Stimulated activated CD4-positive, alpha-beta T cell treated with anti-CD3 and anti-CD28 coated beads, Interleukin-4, amount 100 ng/mL, for 48 hours (primary cell): ENCODE results near the gene RUNX1.
"Not testable (repeated sequence)": the region's sequence is repeated elsewhere in the genome, so short reads cannot be mapped to it uniquely, and the experiment has no call there.

ENCODE experiments used
- DNase-seq, 2 donors: peaks; one replicate each; pipeline ENCODE4 v3.0.0-alpha.2; 2020; ENCODE audit warnings: low read depth in 2 of 2

Gene RUNX1

DNA sequence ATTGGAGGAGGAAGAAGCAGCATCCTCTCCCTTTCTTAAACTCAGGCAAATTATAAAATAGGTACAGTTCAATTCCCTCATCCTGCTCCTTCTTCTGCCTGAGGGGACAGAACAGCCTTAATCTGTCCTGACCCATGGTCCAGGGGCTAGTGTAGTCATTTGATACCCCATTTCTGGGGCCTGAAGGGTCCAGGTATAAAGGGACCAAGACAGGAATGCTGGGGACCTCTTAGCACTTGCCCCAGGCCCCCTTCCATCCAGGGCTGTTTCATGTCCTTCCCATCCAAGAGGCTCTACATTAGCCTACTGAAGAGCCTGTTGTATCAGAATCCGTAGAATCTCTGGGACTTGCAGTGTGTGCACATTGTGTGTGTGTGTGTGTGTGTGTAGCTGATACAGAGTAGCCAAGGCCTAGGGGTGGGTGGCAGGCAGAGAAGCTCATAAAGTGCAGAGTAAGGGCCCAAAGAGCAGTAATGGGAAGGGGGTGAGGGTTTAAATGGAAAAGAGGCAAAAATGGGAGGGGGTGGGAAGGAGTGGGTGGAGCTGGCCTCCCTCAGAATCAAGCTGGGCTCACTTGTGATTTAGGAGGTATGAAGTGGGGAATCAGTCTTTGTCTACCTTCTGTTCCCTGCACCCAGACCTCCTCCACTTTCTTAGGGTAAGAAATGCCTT, 32.4 kb downstream of the RUNX1 start:
- no peak for DNase-seq

DNA sequence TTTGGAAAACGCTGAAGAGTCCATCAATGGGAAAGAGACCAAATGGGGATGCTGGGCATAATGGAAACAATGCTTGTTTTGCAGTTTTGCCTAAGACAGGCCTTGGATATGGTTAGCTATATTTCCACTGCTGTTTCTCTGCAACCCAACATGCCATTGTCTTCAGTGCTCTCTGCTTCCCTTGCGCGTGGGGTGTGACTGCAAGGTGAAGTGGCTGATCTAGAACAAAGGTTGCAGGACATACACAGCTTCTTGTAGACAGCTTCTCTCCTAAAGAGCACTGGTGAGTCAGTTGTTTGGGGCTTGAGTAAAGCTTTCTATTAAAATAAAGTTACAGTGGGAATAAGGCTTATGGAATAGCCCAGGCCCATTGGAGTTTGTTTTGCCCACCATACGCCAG, 33.0 kb downstream of the RUNX1 start:
- DNase-seq, result no peak

DNA sequence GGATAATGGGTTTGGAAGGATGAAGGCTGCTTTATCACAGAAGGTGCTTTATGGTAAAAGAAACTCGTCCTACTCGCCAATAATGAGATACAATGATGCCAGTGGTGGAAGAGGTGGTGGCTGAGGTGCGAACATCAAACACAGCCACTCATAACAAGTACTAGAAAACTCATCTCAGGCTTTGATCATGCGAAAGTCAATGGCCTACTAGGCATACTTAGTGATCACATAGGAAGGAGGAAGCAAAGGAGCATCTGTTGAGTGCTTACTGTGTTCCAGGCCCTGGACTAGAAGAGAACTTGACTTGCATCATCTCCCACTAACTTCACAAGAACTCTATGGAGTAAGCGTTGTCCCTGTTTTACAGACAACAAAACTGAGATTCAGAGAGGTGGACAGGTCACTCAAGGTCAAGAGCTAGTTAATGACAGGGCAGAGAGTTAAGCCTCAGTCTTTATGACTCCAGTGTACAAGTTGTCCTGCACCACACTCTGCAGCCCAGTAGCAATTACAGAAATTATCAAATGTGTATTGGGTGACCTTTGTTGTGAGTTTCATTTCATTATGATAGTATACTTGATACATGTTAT, 33.6 kb downstream of the RUNX1 start:
- DNase-seq, result no peak

DNA sequence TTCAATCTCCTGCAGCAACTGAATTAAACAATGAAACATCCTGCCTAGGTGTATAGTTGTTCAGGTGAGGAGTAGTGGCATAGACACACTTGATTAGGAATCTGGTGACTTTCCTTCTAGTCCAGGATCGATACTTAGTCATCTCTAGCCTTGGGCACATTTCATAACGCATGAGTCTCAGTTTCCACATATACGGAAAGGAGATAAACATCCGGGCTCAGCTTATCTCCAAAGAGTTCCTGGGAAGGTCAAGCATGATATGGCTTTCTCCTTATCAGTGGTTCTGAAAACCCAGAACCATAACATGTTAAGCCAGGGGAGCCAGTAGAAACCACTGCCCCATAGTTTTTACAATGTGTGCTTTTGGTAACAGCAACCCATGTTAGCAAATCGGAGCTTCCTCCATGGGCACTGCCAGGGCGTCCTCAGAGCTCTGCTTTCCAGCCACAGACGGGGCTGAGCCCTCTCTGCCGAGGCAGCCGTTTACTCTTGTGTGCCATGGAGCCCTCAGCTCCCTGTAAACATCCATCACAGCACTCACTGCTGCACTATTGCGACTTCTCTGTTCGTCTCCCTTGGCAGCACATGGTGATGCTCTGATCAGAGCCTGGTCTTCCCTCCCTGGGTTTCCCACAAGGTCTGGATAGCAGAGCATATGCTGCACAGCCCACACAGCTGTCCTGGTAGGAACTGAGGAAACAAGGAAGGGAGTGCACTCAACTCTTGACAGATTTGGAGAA, 34.6 kb downstream of the RUNX1 start:
- DNase-seq, result no peak

DNA sequence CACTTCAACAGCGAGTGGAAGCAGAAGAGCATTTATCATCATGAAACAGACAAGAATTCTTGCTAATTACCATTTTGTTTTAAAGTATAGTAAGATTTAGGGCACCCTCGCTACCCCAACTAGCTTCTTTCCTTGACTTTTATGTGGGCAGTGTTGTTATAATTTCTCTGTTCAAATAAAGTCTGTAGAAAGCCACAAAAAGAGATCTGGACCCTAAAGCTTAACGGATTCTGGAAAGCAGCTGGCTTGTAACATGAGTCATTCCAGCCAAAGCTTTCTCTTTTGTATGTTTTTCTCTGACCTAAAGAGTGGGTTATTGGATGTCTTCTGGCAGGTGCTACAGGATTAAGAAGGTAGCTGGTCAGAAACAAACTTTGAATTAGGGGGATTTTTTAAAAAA, 37.4 kb downstream of the RUNX1 start:
- DNase-seq, result no peak

DNA sequence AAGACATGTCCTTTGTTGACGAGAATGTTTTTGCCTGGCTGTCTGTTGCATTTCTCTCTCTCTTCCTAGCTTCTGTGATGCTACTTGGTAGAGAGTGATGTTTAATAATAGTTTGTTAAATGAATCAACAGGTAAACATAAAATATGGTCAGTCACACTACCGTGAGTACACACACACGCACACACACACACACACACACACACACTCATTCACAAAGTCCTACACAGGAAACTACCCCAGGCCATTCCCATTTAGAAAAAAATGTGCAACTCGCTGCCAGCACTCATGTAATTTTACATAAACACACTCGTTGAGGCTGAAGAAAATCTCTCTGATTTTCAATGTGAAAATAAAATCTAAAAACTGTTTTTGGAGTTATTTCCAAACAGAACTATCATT, 38.7 kb downstream of the RUNX1 start:
- DNase-seq, result no peak

DNA sequence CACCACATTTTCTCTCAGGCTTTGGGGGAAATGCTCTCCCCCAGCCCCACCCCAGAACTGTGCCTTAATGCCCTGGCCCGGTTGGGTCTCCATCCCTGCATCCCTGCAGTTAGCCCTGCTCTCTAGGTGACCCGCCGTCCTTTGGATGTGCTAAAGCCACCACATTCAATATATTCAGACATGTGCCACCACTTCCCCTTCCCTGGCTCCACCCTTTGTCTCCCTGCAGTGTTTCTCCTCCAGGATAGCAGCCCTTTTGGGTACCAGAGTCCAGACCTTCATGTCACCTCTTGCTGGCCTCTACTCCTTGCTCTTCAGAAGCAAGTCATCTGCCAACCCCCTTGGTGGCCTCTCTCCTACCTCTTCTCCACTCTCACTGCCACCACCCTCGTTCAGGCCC, 41.8 kb downstream of the RUNX1 start:
- no peak for DNase-seq

DNA sequence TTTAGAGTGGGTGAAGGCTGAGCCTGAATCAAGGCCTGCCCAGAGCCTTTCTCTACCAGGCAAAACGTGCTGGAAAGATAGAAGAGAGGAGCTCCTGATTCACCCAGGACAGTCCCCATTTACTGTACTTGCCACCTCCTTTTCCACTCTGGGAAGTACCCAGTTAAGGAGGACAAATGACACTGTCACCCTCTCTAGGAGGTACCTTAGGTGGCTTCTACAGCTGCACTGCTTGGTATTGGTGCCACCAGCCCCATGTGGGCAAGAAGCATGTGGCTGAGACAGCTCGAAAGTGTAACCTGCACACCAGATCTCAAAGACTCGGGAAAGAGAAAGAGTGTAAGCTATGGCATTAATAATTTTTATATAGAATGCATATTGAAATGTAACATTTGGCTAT, 42.3 kb downstream of the RUNX1 start:
- DNase-seq, result no peak

DNA sequence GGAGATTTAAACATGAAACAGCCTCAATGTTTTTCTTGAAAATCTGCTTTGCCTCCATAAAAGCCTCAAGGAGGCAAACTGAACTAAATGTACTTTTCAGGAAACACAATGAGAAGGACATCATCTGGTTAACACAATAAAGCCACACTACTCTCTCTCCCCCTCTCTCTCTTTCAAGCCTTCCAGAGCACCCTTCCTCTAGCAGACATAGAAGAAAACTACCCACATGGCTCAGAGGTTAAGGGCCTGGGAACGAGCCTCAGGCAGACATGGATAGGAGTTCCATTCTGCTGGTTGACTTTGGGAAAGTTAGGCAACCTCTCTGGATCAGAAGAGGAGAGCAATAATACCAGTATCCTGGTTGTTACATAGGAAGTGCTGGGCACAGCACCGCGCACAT, 42.9 kb downstream of the RUNX1 start:
- no peak for DNase-seq

DNA sequence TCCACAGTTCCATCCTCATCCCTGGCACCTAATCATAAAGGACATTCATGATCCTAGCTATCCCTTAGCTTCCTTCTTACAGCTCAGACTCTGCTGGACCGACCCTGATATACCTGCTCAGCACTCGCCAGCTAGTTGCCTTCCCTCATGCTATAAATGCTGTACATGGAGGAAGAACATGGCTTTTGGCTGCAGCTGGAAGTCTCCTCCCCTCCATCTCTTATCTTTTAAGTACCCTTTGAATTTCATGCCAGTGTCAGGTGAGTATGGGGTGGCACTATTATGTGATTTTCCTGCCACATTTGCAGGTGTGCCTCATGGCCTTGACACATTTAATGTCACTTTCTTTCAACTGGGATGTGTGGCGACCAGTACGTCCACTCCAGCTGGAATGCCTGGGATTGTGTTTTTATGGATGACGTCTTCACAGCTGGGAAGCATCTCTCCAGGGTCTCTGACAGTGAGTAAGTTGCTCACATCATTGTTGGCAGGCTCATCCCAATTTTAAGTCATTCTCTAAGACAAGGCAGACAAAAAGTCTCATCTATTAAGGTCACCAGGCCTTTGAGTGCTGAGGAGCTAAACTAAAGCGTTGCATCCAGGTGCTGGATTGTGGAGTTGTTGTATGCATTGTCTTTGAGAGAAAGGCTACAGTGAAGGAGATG, 43.4 kb downstream of the RUNX1 start:
- no peak for DNase-seq

DNA sequence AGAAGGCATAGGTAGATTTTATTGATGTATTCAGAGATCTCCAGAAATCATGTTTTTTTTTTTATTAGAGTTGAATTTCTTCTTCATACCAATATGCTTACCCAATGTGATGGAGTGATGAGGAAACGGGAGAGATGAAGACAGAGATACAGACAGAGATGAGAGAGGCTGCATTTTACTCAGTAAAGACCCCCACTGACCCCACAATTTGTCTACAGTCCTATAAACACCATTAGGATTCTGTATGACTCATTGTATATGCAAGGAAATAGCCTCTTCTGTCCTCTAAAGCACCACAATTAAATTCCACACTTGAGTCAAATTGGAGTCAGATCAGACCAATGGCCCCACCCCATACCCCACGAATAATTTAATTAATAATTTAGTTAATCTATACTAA, 44.0 kb downstream of the RUNX1 start:
- DNase-seq, result no peak

DNA sequence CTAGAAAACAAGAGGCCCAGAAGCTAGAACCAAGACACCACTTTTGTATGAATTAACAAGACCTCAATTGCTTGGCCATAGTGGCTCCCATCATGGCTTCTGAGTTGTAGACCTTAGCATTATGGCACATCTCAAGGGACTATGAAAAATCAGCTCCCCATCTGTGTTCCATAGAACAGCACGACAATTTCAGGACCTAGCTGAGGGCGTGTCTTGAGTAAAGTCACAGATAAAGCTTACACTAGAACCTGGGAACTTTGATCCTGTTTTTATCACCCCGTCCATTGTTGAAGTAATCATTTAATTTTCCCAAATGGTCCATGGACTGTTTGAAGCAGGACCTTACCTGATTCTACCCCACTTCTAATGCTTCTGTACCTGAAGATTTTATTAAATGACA, 44.8 kb downstream of the RUNX1 start:
- no peak for DNase-seq

DNA sequence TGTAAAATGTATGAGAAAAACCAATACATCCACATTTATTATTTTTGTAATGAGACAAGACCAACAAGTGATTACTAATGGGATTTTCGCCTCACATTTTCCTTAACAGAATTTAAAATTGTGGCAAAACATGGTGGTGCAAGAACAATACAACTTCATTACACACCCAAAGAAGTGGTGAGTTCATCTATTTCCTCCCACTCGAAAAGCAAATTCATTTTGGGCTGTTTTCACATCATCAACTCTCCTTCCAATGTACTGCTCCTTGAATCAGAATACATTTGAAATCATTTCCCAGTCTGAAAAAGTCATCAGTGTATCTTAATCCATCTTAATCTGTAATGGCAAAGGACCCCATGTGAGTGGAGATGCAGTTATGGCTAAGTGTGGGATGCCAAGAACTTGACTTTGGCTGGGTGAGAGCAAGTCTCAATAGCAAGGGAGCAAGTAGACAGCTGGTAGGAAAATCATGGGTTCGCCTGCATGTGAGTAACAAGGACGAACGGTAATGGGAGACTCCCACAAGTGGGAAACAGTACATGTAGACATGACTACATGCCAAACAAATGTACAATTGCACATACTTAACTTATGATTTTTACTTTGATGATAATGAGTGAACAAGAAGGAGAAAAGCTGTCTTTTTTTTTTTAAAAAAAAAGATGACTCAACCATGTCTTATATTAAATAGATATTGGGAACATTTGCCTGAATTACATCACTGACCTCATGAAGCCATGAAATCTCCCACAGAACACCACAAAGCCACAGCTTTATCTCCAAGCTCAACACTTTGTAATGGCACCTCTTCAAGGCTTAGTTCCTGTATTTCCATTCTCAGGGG, 46.0 kb downstream of the RUNX1 start:
- DNase-seq, result no peak

DNA sequence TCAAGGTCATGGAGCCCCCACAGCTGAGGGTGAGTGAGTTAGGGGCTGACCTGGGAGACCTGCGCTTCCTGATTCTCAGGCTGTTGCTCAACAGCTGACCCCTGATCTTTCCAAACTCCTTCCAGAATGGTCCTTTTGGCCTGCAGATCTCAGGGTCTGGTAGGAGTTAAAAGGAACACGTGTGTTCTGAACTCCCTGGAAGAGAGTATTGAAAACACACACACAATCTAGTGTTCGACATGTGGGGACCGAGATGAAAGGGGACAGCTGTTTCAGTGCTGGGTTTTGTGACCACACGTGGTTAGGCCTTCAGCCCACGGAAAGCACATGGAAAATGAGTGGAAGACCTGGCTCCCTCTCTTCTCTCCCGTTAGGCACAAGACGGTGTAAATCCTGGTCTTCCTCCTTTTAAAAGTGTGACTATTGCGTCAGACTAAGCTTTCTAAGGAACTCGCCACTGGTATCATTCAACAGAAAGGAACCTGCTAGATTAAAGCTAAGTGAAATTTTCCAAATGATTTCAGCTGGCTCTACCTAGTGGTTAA, 49.6 kb downstream of the RUNX1 start:
- no peak for DNase-seq

DNA sequence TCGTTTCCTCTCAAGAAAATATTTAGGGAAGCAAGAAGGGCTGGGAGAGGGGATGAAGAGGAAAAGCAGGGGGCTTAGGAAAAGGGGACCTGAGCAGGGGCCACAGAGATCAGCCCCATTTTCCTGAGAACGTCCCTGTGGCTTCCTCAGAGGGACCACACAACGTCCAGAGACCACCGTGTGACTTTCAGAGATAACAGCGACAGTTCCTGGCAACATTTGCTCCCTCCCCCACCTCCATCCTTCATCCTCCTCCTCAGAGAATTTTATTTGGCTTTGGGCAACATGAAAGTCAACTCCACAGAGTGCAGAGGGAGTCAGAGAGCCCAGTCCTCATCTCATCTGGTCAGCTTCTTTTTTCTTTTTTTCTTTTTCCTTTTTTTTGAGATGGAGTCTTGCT, 50.9 kb downstream of the RUNX1 start:
- no peak for DNase-seq

DNA sequence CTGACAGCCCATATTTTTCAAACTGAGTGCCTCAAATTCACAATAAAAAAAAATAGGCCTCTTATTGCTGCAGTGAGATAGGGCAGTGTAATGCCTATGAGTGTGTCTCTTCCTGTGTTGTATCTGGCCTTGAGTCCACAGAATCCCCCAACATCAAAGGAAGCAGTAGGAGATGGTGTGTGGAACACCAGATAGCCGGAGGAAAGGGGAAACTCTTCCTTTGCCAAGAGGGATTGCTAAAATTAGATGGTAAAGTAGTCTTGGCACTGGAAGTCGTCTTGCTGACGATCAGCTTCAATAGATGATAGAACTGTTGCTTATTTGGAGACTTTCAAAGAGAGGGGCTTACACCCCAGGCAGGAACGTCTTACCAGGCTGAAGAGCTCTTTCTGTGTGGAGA, 51.8 kb downstream of the RUNX1 start:
- no peak for DNase-seq

DNA sequence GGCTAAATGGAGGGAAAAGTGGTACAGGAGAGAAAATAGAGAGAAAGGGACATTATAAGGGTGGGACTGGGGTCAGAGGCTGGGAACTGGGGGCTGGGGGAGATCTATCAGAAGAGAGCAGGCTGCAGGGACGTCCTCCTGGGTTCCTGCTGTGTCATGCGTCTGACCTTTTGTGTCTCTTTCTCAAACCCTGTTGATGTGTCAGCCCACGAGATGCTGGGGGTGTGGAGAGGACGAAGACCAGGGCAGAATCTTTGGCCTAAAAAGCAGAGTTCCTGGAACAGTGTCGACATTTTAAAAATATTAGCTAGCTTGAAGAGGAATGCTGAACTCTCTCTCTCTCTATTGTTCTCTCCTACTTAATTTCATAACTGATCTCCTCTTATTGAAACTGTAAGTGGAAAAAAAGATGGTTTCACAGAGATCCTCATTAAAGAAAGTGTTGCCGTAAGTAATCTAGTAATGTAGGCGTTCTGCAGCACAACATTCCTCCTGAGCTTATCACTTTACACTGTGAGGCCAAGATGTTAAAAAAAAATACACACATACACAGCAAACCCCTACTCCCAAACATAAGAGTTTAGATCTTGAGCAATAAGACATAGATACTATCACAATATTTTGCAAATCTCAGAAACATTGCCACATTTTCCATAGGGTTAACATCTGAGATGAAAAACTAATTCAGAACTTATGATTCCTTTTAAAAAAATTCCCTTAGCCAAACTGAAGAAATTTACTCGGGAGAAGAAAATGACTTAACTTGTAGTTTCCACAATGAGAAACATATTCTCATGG, 52.6 kb downstream of the RUNX1 start:
- no peak for DNase-seq

DNA sequence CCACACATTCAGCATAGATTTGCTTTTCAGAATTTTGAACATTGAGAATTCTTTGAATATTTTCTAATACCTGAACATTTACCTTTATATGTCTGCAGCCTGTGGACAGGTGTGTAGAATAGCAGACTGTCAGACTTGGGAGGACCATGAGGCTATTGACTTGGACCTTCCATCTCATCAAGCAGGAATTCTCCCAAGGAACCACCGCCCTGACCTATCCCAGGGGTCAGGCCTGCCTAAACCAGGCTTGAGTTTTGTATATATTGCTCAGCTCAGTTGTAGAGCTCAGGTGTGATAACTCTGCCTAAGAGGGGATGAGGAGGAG, 53.2 kb downstream of the RUNX1 start:
- no peak for DNase-seq

DNA sequence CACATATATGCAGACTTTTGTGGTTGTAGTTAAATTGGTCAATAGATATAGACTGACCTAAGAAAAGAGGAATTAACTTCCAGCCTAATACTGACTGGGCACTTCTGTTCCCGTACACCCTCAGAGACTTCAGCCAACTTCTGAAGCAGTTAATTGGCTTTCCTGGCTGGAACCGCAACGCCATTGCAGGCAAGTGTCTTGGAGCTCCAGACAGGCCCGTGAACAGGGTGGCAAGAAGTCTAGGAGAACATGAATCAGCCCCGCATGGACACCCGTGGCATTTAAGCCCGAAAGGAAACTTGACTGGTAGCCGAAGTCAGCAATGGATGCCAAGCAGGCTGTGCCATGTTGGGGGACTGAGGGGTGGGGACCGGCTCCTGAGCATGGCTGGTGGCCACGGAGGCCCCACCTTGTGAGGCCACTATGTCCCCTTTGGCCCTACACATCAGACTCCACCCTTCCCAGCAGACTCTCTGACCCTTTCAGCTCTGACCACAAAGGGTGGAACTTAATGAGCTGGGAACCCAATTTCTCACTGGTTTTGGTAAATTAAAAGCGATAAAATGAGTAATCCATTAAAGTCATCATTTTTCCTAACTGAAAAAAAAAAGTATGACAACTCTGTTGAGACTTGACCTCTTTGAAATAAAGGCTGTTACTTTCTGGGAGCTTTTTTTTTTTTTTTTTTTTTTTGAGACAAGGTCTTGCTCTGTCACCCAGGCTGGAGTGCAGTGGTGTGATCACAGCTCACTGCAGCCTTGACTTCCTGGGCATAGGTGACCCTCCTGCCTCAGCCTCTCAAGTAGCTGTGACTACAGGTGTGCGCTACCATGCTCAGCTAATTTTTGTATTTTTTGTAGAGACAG, 54.1 kb downstream of the RUNX1 start:
- DNase-seq, result no peak

DNA sequence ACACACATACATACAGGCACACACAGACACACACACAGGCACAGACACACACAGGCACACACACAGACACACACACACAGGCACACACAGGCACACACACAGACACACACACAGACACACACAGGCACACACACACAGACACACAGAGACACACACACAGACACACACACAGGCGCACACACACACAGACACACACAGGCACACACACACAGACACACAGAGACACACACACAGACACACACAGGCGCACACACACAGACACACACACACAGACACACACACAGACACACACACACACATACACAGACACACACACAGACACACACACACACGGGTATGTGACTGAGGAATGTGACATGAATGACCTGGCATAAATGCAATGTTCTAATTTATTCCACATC, 55.6 kb downstream of the RUNX1 start:
- not testable (repeated sequence) for DNase-seq
